GM21390 (cell line): Measurements from ENCODE around the gene RECQL.
A peak's percentile ranks its signal among the peaks of the same experiment; 100 is the strongest.
"Not testable (repeated sequence)": the region's sequence is repeated elsewhere in the genome, so short reads cannot be mapped to it uniquely, and the experiment has no call there.

Experiments
- ATAC-seq: cut with Tn5 transposase; IDR thresholded peaks from one replicate; pipeline ENCODE4 v1.9.1; 2021; ENCODE audit not compliant: unreplicated experiment

RECQL gene

DNA sequence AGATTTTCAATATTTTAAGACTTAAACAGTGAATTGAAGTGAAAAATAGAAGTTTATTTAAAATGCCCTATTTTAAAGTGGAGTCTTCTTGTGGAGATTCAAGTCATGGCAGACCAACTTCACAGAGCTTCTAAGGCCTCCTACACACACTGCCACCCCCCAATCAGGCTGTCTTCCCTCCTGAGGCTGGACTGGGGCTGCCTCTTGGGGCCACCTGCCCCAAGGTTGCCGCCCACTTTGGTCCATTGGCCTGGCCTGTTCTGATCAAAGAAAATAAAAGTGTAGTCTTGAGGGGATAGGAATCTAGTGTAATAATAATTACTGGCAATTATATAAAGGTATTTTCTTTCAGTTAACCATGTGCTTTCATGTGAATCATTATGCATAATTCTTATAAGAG lies 1.4 kb upstream of the RECQL start:
- no peak for ATAC-seq

DNA sequence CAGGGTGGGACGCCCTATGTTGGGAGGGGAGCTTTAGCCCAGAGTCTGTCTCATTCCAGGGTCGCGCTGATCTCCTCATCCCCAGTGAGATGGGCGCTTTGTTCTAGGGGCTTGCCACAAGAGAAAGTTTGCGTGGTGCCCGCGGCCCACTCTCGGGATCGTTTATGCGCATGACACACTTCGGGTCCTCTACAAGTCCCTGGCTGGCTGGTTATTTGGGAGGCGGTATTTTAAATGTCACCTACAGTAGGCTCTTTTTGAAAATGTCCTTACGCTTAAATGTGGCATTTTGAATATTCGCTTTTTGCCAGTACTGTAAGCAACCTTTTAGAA lies 695 bp upstream of the RECQL start:
- ATAC-seq, result no peak

GRCh38 chr12:21500786-21501257 lies 613 bp downstream of the RECQL start:
- peak; percentile 2 for ATAC-seq

GRCh38 chr12:21499765-21500164 lies 1.7 kb downstream of the RECQL start:
- ATAC-seq, result no peak

DNA sequence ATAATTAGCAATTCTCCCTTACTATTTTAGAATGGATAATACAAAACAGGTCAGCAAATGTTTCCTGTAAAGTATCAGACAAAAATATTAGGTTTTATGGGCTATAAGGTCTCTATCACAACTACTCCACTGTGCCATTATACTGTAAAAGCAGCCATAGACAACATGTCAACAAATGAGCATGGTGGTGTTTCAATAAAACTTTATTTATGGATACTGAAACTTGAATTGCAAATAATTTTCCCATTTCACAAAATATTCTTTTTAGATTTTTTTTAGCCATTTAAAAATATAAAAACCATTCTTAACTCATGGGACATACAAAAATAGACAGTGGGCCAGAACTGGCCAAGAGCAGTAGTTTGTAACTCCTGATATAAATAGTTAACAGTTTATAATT lies 15.4 kb downstream of the RECQL start:
- ATAC-seq, result no peak

DNA sequence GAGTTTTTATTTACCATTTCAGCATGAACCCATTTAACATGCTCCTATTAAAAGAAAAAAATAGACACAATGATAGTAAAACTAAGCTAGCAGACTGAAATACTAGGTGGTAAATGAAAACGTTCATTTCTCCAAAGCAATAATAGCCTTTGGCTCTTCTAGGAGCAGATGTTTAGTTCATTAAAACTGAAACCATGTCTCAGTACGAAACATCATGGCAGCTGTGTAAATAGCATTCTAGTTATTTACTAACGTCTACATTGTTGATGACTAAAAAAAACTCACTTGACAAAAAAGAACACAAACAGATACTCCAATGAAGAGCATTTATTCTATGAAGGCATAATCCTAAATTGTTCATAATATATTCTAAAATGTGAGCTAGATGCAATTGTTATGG lies 17.9 kb downstream of the RECQL start:
- ATAC-seq, result no peak

DNA sequence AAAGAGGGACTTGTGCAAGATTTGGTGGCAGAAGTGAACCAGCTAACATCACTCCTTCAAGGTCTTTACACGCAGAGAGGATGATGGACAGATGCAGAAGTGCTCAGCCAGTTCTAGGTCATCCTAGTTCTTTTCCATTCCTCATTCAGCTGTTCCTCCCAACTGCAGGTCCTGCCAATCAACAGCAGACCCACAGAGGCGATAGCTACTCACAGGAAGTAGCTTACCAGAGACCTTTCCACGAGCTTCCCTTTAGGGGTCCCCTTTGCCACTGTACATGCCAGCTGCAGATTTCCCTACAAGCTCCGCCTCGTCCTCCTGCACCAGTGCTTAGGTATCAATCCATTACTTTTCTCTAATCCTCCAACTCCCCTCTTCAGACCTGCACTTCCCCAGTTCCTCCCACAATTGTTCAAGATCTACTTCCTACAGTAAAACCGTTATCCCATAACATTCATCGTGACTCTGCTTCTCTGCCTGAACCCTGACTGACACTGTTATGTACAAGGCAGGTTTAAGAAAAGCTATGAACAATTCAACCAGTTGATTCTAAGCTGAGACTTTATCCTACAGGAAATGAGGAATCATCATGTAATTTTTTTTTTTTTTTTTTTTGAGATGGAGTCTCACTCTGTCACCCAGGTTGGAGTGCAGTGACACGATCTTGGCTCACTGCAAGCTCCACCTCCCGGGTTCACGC lies 22.5 kb downstream of the RECQL start:
- ATAC-seq, result no peak

- ATAC-seq, result no peak
Observed at GRCh38 chr12:21476949-21477348, 24.5 kb downstream of the RECQL start.

DNA sequence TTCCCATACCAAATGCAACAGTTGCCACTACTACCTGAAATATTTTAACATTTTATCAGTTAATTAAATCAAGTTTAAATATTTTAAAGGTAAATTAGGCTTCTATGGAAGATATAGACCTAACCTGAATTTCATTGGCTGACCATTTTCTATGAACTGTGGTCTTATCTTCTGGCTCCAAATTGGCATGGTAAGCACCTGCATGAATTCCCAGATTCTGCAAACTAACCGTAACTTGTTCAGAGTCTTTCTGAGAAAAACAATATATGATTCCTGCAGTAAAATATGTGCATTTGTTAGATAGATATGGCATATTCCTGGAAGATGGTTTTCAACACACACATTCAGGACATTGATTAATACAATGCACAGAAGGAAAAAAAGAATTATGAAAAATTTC lies 25.9 kb downstream of the RECQL start:
- no peak for ATAC-seq

DNA sequence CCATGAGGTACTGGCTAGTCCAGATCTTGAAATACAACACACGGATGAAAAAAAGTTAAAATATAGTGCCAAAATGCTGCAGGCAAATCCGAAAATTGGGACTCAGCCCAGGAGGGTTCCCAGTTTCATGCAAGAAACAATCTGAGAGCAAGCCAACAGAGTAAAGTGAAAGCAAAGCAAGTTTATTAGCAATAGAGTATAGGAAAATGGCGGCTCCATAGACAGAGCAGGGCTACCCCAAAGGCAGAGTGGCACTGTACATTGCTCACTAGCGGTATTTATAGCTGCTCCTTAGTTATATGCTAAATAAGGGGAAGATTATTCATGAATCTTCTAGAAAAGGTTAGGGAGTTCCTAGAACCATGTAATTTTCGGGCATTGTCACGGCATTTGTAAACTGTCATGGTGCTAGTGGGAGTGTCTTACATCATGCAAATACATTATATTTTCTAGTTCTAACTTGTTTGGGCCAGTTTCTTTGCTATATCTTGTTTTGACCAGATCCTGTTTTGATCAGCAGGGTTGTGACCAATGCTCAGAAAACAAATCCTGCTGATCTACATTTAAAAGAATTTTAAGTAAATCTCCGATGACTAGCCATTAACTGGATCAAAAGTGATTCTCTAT lies 29.1 kb downstream of the RECQL start:
- ATAC-seq, result no peak

- ATAC-seq, result no peak
Observed at GRCh38 chr12:21471294-21471693, 30.1 kb downstream of the RECQL start.

DNA sequence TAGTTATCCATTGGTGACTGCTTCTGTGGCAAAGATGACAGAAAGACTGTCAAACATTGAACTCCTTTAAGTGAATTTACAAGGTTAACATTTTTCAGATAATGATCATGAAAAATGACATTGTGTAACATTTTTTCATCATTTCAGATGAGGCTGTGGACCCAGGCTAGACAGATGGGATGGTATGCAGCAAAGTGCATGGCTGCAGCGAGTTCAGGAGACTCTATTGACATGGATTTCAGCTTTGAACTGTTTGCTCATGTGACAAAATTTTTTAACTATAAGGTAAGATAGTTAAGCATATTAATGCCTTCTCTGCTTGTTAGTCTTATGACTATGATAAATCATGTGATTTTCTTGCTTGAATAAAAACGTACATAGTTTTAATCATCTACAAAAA lies 34.1 kb downstream of the RECQL start:
- not testable (repeated sequence) for ATAC-seq

- ATAC-seq, result no peak
Observed at GRCh38 chr12:21459474-21459873, 42.0 kb downstream of the RECQL start.

GRCh38 chr12:21456291-21456780 lies 45.1 kb downstream of the RECQL start:
- no peak for ATAC-seq

- no peak for ATAC-seq
Observed at GRCh38 chr12:21453312-21453852, 48.1 kb downstream of the RECQL start.

DNA sequence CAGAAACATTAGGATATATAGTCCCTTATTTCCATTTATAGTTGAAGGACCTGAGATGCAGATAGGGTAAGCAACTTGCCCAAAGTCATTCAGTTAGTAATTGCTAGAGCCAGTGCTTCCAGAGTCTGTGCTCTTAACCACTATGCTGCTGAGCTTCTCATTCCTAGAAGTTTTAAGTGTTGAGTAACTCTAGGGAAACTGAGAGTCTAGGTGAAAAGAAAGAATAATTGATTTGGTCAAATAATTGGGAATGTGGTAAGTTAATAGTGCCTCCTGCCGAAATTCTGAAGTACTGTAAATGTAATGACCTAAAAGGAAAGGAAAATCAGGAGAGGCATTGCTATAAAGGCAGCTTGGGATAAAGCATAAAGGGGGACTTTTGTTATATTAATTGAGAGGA lies 49.9 kb downstream of the RECQL start:
- no peak for ATAC-seq

GRCh38 chr12:21444193-21445146 lies 57.0 kb downstream of the RECQL start:
- ATAC-seq, result no peak

GRCh38 chr12:21439347-21439746 lies 62.1 kb downstream of the RECQL start:
- no peak for ATAC-seq

DNA sequence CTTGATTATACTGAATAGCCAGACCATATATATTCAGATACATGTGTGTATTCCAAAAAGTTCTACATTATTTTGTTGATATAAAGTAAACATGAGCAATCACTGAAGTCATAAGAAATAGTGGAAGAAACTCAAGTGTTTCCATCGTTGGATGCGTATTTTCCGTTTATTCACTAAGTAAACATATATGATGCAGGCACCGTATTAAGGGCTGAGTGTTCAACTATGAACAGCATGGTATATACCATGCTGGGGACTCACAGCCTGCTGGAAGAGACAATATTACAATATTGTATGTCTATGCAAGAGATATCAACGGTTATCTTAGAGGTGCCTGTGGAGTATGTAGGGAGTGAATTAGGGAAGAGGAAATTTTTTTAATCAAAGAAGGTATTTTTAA lies 62.8 kb downstream of the RECQL start:
- ATAC-seq, result no peak

GRCh38 chr12:21434699-21435098 lies 66.7 kb downstream of the RECQL start:
- ATAC-seq, result no peak

- no peak for ATAC-seq
Observed at GRCh38 chr12:21433525-21433924, 67.9 kb downstream of the RECQL start.
